IMR-90 (cell line): ENCODE results near the gene CCDC142. TPM values are rescaled to one million over a fixed set of nuclear protein-coding genes. Genes with fewer than 3 reads are reported as not detected.

Experiments used
- polyA plus RNA-seq, 3 experiments: library from polyadenylated mRNA; depleted of rRNA; stranded (reverse); fragments of >200 nt; gene quantifications; 2 replicates each; pipeline ENCODE4 v1.2.3, GENCODE V29; 2012; ENCODE audit warnings: low replicate concordance in 1 of 3
- total RNA-seq: library from RNA; depleted of rRNA; stranded (reverse); fragments of >200 nt; gene quantifications from 2 replicates; pipeline ENCODE4 v1.2.3, GENCODE V29; 2012; rRNA removed

The CCDC142 gene
- total and polyA plus RNA-seq, 2 of the 4 experiments (the other 2 are of a cell fraction), result 8.4 to 14.0 TPM

Other genes with a start within 250 kb of the CCDC142 start
- gene SLC4A5, start 139.6 kb downstream of the CCDC142 start, total RNA-seq, result 0.18 TPM in 1 of 2 replicates, not detected in the other
- 0.20 and 0.22 TPM in 2 replicates for gene SLC4A5, start 139.6 kb downstream of the CCDC142 start, polyA plus RNA-seq (2012; rRNA removed)
- gene DCTN1, start 102.7 kb downstream of the CCDC142 start, total RNA-seq, result 204 and 229 TPM in 2 replicates
- gene DCTN1, start 102.7 kb downstream of the CCDC142 start, polyA plus RNA-seq (2012; rRNA removed), result 136 and 149 TPM in 2 replicates
- gene C2orf81, start 61.4 kb downstream of the CCDC142 start, total RNA-seq, result under 0.01 and 0.18 TPM in 2 replicates
- 0.26 and 0.74 TPM in 2 replicates for gene C2orf81, start 61.4 kb downstream of the CCDC142 start, polyA plus RNA-seq (2012; rRNA removed)
- gene WDR54, start 61.3 kb downstream of the CCDC142 start, total RNA-seq, result 43.6 and 57.2 TPM in 2 replicates
- gene WDR54, start 61.3 kb downstream of the CCDC142 start, polyA plus RNA-seq (2012; rRNA removed), result 47.2 and 47.9 TPM in 2 replicates
- gene RTKN, start 41.1 kb downstream of the CCDC142 start, total RNA-seq, result 9.4 and 11.1 TPM in 2 replicates
- 19.7 and 22.3 TPM in 2 replicates for gene RTKN, start 41.1 kb downstream of the CCDC142 start, polyA plus RNA-seq (2012; rRNA removed)
- 4.5 and 5.3 TPM in 2 replicates for gene INO80B, start 27.9 kb downstream of the CCDC142 start, total RNA-seq
- 9.2 and 10.5 TPM in 2 replicates for gene INO80B, start 27.9 kb downstream of the CCDC142 start, polyA plus RNA-seq (2012; rRNA removed)
- gene WBP1, start 24.6 kb downstream of the CCDC142 start, total RNA-seq, result 22.2 and 22.9 TPM in 2 replicates
- gene WBP1, start 24.6 kb downstream of the CCDC142 start, polyA plus RNA-seq (2012; rRNA removed), result 78.5 and 89.3 TPM in 2 replicates
- 17.8 and 21.0 TPM in 2 replicates for gene MOGS, start 17.6 kb downstream of the CCDC142 start, total RNA-seq
- gene MOGS, start 17.6 kb downstream of the CCDC142 start, polyA plus RNA-seq (2012; rRNA removed), result 45.9 and 48.4 TPM in 2 replicates
- 5.2 and 6.7 TPM in 2 replicates for gene MRPL53, start 10.3 kb downstream of the CCDC142 start, total RNA-seq
- 39.0 and 51.9 TPM in 2 replicates for gene MRPL53, start 10.3 kb downstream of the CCDC142 start, polyA plus RNA-seq (2012; rRNA removed)
- 6.3 and 9.2 TPM in 2 replicates for gene TTC31, start 83 bp upstream of the CCDC142 start, total RNA-seq
- 18.8 and 20.5 TPM in 2 replicates for gene TTC31, start 83 bp upstream of the CCDC142 start, polyA plus RNA-seq (2012; rRNA removed)
- 0.18 and 0.56 TPM in 2 replicates for gene LBX2, start 16.6 kb upstream of the CCDC142 start, total RNA-seq
- gene LBX2, start 16.6 kb upstream of the CCDC142 start, polyA plus RNA-seq (2012; rRNA removed), result 0.62 and 0.66 TPM in 2 replicates
- 29.2 and 31.4 TPM in 2 replicates for gene PCGF1, start 24.7 kb upstream of the CCDC142 start, total RNA-seq
- gene PCGF1, start 24.7 kb upstream of the CCDC142 start, polyA plus RNA-seq (2012; rRNA removed), result 23.4 and 28.7 TPM in 2 replicates
- gene TLX2, start 31.5 kb upstream of the CCDC142 start, total RNA-seq, result not detected in 2 replicates
- not detected in 2 replicates for gene TLX2, start 31.5 kb upstream of the CCDC142 start, polyA plus RNA-seq (2012; rRNA removed)
- gene DQX1, start 43.2 kb upstream of the CCDC142 start, total RNA-seq, result not detected in 2 replicates
- gene DQX1, start 43.2 kb upstream of the CCDC142 start, polyA plus RNA-seq (2012; rRNA removed), result 0.07 and 0.14 TPM in 2 replicates
- 45.8 and 47.5 TPM in 2 replicates for gene AUP1, start 46.7 kb upstream of the CCDC142 start, total RNA-seq
- 100.0 and 104 TPM in 2 replicates for gene AUP1, start 46.7 kb upstream of the CCDC142 start, polyA plus RNA-seq (2012; rRNA removed)
- 28.1 and 34.2 TPM in 2 replicates for gene HTRA2, start 46.9 kb upstream of the CCDC142 start, total RNA-seq
- 23.6 and 25.9 TPM in 2 replicates for gene HTRA2, start 46.9 kb upstream of the CCDC142 start, polyA plus RNA-seq (2012; rRNA removed)
- gene LOXL3, start 70.9 kb upstream of the CCDC142 start, total RNA-seq, result 14.2 and 17.9 TPM in 2 replicates
- gene LOXL3, start 70.9 kb upstream of the CCDC142 start, polyA plus RNA-seq (2012; rRNA removed), result 21.8 and 23.4 TPM in 2 replicates
- gene DOK1, start 71.7 kb upstream of the CCDC142 start, total RNA-seq, result 12.2 and 15.4 TPM in 2 replicates
- 17.5 and 17.6 TPM in 2 replicates for gene DOK1, start 71.7 kb upstream of the CCDC142 start, polyA plus RNA-seq (2012; rRNA removed)
- gene M1AP, start 165.3 kb upstream of the CCDC142 start, total RNA-seq, result not detected in 2 replicates
- 0.03 TPM in 1 of 2 replicates, not detected in the other for gene M1AP, start 165.3 kb upstream of the CCDC142 start, polyA plus RNA-seq (2012; rRNA removed)
- gene SEMA4F, start 171.2 kb upstream of the CCDC142 start, total RNA-seq, result 3.6 and 4.7 TPM in 2 replicates
- gene SEMA4F, start 171.2 kb upstream of the CCDC142 start, polyA plus RNA-seq (2012; rRNA removed), result 7.5 and 7.8 TPM in 2 replicates